HG02884 (cell line): Measurements from ENCODE around the gene FRAS1.
"Not testable (repeated sequence)": the region's sequence is repeated elsewhere in the genome, so short reads cannot be mapped to it uniquely, and the experiment has no call there.

Experiments used
- ATAC-seq: cut with Tn5 transposase; IDR thresholded peaks from one replicate; pipeline ENCODE4 v1.9.1; 2021; ENCODE audit warnings: mild to moderate bottlenecking, moderate library complexity; ENCODE audit not compliant: unreplicated experiment

Gene FRAS1

DNA sequence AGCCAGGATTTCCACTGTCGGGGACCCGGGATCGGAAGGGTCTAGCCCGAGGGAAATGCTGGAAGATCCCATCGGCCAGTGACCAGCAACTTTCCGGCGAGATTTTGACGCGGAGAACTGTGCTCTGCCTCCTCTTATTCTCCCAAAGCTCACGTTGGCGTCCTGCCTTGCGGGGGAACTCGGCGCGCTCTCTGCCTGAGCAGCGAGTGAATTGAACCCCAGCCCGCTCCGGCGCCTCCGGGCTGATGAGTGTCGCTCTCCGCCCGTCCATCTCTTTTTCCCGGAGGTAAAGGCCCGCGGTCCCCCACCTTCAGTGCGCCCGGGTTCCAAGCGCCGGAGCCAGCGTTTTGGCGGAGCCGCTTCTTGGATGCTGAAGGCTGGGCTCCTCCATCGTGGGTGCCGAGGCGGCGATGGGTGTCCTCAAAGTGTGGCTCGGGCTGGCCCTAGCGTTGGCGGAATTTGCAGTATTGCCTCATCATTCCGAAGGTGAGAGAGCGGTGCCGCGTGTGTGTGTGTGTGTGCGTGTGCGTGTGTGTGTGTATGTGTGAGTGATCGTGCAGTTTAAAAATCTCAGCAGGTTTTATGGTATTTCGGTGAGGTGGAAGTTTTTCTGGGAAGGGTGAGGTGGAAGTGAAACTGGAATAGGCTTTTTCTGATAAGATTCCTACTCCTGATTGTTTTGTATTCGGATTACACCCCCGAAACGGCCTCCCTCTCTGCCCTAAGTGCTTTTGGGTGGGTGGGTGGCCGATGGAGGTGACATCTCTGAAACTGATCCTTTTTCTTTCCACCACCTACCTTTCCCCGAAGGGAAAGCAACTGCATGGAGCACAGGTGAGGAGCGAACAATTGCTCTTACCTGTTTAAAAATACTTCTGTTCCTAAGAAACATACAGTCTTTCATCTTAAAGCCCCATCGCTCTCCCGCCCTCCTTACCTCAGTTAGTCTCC lies 752 bp downstream of the FRAS1 start:
- no peak for ATAC-seq

DNA sequence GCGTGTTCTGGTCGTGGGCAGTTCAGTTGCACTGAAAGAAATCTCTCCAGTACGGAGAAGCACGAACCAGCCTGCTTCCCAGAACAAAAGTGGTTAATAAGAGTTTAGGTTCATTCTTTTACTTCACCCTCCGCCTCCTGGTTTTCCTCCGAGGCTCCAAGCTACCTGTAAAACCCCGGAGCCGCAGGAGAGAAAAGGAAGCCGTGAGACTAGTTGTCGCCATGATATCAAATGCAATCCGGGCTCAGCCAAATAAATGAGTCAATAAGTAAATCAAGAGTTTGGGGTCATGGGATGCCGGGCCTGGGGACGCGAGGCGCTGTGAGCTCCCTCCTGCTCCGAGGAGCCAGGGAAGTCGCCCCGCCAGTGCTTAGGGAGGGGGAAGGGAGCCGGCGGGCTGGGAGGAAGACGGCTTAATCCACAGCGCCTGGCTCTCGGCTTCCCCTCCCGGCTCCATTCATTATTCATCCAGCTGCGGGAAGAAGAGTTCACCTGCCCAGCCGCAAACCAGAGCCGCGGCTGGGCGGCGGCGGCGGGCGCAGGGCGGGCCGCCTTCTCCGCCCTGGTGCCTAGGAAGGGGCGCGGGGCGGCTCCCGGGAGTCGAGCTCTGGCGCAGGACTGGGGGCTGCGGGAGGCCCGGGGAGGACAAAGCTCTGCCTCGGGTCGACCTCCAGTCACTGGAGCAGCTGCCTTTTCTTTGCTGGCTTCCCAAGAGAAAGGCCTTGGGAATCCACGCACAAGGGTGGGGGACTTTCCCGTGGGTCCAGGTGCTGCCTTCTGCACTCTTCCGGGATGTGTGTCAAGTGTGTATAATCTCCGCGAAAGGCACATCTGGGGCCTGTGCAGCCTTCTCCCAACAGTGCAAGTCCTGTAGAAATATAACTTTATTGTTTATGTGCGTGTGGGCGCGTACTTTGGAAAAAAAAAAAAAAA lies 1.7 kb downstream of the FRAS1 start:
- ATAC-seq: no peak

DNA sequence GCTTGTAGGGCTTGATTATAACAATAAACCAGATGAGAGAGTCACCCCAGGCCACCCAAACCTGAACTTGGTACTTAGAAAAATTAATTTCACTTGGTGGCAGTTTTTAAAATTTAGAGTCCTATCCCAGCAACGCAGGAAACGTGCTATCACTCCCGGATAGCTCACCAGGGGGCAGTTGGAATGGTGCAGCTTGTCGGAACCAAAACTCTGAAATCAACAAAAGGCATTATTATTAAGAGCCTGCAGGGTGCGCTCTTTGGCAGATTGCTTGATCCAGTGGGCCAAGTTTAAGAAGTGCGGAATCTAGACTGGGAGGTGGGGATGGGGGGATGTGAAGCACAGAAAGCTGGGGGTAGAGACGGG lies 2.4 kb downstream of the FRAS1 start:
- no peak for ATAC-seq

DNA sequence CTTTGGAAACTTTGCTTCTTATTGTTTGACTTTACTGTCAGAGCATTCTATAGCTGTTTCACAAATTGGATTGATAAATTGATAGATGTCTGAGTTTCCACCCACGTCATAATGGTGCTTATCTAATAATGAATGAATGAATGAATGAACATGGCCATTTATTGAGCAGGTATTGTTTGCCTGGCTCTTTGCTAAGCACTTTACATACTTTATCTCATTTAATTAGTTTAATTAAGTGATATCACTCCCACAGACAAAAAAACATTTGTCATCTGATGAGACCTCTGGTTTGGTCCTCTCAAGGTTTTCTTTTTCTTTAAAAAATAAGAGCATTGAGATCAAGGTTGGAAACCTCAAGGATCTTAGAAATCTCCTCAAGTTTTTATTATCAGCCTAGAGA lies 2.8 kb downstream of the FRAS1 start:
- ATAC-seq: no peak

DNA sequence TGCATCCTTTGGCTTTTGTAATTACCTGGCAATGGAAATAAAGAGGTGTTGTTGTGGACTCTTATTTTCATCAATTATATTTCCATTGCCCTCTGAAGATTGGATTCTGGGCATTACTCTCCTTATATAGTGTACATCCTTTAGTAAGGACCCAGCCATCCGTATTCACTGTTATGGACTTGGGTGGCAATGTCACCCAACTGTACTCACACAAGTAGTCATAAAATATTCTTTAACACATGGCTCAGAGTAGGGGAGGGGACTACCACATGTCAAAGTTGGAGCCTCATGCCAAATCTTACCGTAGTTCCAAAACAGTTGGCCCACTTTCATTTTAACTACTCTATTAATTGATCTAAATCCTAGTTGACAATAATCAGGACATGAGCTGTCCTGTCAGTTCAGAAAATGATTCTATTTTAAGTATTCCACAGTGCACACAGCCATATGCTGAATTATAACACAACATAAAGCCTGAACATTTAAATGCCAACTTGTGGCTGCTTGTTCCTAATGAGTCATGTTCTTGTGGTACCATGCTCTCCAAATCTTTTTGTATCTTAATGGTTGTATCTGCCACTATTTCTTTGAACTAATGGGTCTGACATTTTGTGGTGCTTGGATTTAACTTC lies 4.9 kb downstream of the FRAS1 start:
- ATAC-seq: no peak

DNA sequence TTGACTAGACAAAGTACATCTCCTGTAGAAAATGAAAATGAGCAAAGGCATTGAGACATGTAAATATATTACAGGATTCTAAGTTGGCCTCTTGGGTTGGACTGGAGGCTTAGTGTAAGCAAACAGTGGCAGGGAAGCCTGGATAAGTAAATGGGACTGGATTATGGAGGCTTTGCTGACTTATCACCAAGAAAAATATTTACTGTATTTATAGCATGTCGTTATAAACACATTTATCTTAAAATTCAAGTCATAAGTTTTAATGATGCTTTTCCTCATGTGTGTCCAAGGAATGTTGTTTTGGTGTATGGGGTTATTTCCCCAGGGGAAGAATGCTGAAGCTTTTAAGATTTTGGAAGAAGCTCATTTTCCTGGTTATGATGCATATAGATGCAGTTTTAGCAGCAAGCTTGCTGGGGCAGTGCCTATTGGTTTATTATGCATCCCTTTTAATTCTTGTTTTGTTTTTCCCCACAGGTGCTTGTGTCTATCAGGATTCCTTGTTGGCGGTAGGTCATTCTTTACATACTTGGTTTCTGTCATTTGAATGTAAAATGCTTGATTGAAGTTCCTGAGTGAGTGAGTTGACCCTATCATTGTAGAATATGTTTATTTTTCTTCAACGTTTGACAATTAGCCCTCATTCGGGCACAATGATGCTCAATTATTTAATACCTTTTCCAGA lies 8.5 kb downstream of the FRAS1 start:
- ATAC-seq: no peak

DNA sequence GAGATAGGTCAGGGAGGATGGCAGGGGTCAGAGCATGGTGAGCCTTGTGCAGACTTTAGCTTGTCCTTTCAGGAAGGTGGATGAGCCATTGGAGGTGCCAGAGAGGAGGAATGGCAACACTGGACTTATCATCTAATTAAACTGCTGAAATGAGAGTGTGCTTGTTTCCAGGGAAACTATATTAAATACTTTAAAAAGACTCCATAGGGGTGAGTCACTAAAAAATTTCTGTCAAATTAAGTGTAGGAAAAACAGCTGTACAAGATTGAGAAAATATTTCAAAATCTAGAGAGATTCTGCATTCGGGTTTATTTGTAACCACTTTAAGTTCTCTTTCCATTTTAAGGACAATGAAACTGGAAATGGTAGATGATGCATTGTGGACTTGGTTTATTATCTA lies 11.4 kb downstream of the FRAS1 start:
- ATAC-seq: no peak

DNA sequence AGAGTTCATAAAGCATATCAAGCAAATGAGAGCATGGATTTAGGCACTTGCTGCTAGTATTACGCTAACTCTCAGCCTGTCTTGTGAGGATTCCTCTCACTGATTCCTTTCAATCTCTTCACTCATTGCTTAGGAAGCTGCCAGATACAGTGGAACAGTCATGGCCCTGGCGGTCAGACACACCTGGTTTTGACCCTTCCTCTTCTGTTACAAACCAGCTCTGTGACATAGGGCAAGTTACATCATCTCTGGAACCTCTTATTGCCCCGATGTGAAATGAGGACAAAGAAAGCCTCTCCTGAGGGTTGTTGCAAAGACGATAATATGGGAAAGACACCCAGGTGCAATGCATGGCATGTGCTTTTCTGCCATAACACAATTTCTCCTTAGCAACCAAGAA lies 12.2 kb downstream of the FRAS1 start:
- ATAC-seq: no peak

DNA sequence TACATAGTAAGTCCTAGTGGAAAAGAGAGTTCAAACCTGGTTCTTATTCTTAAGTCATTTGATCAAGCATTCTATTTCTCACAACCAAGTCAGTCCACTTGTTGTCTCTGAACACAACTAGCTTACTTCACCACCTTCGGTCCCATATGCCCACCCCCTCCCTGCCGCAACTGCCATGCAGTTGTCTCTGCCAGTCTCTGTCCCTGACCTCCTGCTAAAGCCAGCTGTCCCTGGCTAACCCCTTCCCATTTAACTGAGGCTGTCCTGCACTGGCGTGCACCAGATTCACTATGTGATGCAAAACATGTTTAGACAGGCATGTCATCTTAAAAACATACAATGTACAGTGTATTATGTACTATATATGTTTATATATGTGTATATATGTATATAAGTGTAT lies 12.7 kb downstream of the FRAS1 start:
- no peak for ATAC-seq

DNA sequence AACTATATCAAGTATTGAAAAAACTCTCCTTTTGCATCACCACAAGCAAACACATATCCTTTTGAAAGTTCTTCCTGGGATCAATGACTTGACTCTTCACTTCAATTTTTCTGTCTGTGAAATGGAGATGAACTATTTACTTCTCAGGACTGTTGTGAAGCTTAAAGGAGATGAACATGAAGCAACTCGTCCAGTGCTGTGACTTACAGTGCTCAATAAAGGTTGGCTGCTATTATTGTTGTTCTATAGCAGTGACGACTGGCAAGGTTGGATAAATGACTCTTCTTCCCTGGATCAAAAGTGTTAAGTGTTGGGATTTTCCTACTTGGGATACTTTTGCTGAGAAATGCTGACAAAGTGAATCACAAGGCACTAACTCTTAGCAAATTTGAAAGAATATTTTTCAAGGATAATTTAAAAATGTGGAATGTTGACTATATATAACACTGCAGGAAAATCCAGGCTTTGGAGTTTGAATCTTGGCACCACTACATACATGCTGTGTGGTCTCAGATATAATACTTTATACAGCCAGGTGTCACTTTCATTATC lies 13.7 kb downstream of the FRAS1 start:
- ATAC-seq: no peak

DNA sequence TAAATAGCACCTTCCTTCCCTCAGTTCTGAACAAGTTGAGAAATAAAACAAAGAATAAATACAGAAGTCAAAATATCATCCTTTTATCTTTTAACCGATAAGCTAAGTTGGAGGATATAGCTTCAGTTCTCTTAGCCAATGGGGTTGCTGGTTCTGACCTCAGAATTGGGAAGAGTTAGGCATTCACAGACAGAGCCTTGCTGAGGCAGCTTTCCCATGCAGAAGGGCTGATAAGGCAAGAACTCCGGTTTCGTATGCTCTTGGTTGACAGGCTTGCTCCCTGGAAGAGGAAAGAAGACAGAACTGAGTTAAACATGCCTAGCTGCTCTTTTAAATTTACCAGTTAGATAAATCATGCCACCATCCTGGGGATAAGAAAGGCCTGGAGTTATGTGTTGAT lies 17.6 kb downstream of the FRAS1 start:
- no peak for ATAC-seq

DNA sequence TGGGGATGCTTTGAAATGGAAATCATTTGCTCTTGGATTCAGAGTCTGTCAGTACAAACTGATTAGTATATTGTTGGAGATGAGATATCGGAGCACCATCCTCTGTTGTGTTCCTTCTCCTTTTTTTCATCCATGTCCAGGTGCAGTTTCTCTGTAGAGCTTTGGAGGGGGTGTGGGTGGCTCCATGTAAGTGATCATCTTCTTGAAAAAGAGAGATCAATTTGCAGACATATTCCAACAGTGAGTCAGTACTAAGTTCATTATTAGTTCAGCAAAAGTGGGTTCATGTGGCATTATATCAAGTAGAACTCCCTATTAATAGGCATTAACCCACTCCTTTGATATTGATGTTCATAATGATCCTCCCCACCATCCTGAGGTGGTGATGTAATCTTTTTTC lies 18.9 kb downstream of the FRAS1 start:
- ATAC-seq: no peak

DNA sequence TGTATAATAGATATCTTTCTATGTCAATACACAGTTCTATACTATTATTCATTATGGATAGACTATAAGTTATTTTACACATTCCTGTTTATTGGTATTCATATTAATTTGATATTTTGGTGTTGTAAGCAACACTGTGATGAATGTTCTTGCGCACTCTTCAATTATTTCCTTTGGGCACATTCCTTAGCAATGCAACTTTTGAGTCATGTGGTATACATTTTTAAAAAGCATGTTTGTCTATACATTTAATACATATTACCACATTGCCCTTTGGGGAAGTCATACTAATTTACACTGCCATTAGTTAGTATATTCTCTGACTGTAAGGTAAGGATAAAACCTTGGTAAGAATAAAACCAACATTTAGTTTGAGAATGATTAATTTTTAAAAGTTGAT lies 21.0 kb downstream of the FRAS1 start:
- no peak for ATAC-seq

DNA sequence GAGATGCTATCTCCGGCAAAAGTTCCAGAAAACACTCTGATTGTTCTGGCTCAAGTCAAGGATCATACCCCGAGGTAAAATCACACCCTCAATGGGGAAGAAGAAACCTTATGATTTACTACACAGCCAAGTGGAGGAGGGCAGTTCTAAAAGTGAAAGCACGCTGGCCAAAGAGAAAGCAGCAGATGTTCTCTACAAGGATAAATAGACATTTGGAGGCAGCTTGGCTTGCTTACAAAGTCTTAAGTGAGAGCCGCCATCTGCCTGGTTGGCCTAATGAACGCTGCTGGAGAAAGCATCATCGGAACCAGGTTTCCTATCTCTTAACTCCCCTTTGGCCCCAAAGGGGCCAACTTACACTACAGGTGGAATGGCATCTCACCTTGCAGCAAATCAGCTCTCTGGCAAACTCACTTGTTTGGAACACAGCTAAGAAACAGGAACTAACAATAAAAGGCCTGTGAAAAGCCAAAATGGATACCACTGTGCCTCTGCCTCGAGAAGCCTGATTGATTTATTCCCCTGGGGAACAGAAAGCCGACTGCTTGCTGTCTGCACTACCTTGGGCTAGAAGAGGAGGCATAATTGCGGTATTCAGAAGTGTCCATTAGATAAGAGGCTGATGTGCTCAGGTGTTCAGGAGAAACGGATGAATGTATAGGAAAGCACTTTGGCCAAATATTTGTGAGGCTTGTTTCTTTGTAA lies 22.8 kb downstream of the FRAS1 start:
- ATAC-seq: no peak

DNA sequence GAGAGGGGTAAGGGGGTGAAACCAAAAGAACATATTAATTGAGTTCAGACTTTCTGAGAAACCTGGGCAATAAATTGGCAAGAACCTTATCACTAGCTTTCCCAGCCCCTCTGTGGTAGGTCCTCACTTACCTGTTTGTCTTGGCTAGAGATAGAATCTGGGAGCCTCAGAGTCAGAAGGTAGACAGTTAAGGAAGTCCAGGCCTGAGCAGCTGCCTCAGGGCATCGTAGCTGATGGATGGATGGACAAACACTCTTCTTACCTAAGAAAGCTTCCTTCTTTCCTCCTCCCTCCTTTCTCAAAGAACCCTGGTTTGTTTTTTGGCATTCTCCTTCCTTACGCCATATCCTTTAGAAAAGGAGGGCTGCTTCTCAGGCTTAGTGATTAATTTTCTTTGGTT lies 24.4 kb downstream of the FRAS1 start:
- no peak for ATAC-seq

DNA sequence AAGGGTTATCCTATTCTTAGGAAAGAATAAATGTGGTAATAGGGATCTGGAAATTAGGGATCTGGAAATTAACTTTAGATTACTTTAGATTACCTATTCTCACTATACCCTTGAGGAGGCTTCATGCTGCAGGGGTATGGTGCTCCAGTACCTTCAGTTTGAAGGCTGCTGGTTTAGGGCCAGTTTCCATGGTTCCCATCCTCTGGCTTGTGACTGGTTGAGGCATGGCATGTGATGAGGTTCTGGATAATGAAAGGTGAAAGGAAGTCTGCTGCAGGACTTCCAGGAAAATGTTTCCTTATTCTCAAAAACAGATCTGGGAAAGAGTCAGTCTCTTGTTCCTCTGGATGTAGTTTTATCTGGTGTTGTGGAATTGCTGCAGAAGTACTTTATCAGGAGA lies 25.9 kb downstream of the FRAS1 start:
- no peak for ATAC-seq

DNA sequence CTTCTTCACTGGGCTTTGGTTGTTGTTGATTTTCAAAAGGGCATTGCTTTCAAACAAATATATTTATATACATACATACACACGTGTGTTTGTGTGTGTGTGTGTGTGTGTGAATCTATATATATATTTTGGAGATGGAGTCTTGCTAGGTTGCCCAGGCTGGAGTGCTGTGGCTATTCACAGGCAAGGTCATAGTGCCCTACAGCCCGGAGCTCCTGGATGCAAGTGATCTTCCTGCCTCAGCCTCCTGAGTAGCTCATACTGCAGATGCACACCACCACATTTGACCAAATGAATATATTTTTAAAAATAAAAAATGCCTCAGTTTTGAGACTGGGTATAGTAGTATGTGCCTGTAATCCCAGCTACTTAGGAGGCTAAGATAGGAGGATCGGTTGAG lies 34.4 kb downstream of the FRAS1 start:
- no peak for ATAC-seq

DNA sequence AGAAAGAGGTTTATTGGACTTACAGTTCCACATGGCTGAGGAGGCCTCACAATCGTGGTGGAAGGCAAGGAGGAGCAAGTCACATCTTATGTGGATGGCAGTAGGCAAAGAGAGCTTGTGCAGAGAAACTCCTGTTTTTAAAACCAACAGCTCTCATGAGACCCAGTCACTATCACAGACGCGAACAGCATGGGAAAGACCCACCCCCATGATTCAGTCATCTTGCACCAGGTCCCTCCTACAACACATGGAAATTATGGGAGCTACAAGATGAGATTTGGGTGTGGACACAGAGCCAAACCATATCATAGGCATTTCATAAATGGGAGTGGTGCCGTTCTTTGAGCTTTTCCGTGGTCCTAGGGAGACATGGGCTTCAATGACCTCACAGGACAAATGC lies 35.2 kb downstream of the FRAS1 start:
- ATAC-seq: not testable (repeated sequence)

DNA sequence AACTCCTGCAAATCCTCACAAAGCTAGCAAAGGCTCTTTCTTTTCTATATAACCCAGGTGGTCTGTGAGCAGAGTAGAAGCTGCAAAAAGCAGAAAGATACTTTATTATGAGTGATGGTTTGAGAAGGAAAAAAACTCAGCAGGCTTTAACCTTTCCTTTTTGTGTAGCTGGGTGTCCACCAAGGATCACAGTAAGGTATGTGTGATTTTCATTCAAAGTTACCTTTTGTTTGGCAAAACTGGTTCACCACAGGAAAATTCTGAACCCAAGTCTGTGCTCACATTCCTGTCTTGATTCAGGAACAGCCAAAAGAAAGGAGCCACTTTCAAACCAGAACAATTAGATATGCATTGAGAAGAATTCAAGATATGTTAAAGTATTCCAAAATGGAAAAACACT lies 35.7 kb downstream of the FRAS1 start:
- ATAC-seq: no peak

DNA sequence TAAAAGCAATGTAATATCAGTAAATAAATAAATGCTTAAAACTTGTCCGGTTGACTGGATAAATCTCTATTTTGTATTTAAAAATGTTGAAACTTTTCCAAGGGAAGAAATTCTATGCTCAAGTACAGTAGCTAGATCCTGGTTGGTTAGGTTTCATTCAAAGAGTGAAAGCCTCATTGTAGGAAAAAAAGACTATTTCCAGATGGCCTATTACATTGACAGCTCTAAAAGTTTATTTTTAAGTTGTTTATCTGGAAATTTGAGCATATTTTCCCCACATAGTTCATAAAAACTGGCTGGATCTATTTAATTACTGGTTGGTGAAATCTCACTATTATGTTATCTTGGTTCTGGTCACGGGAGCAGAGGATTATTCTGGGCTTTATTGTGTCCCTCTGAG lies 38.0 kb downstream of the FRAS1 start:
- no peak for ATAC-seq
